Effector CD4-positive, alpha-beta T cell (primary cell): ENCODE data around the gene ADIPOR1.
"Not testable (repeated sequence)": the region's sequence is repeated elsewhere in the genome, so short reads cannot be mapped to it uniquely, and the experiment has no call there.

Experiments used
- DNase-seq: peaks from one replicate; pipeline ENCODE4 v3.0.0-alpha.2; 2020
- total RNA-seq: gene quantifications from one replicate; lab custom pipeline; 2026; lab: John Stamatoyannopoulos, UW

Gene ADIPOR1
- total RNA-seq: 83.3 reads per million, percentile 79 among the genes with 10 or more reads in this experiment

- DNase-seq: peak; percentile 90
Measured at GRCh38 chr1:202957733-202958543, at the start of gene ADIPOR1. ADIPOR1 (minus strand) TSS chr1:202958312; CDS start chr1:202951070, 7,242 bp downstream.

GRCh38 chr1:203006948-203007871 is 49.1 kb upstream of the ADIPOR1 start, which contains the start of gene TMEM183A:
TMEM183A (plus strand) TSS chr1:203007374; CDS start chr1:203007466, 92 bp downstream.
- peak; percentile 95 for DNase-seq

GRCh38 chr1:203005395-203006142 is 47.5 kb upstream of the ADIPOR1 start:
- not testable (repeated sequence) for DNase-seq

GRCh38 chr1:203002951-203003350 is 44.8 kb upstream of the ADIPOR1 start:
- DNase-seq: no peak

GRCh38 chr1:203001986-203002385 is 43.9 kb upstream of the ADIPOR1 start:
- DNase-seq: no peak

- no peak for DNase-seq
Measured at GRCh38 chr1:203000217-203000944, 42.3 kb upstream of the ADIPOR1 start.

- DNase-seq: peak; percentile 68
Measured at GRCh38 chr1:202998836-202999750, 41.0 kb upstream of the ADIPOR1 start.

GRCh38 chr1:202994756-202995155 is 36.6 kb upstream of the ADIPOR1 start:
- no peak for DNase-seq

- no peak for DNase-seq
Measured at GRCh38 chr1:202991112-202991511, 33.0 kb upstream of the ADIPOR1 start.

GRCh38 chr1:202989879-202990278 is 31.8 kb upstream of the ADIPOR1 start:
- DNase-seq: no peak

GRCh38 chr1:202987922-202988583 is 29.9 kb upstream of the ADIPOR1 start:
- no peak for DNase-seq

- no peak for DNase-seq
Measured at GRCh38 chr1:202987255-202987654, 29.1 kb upstream of the ADIPOR1 start.

GRCh38 chr1:202986120-202986519 is 28.0 kb upstream of the ADIPOR1 start:
- DNase-seq: not testable (repeated sequence)

- DNase-seq: no peak
Measured at GRCh38 chr1:202982715-202983430, 24.8 kb upstream of the ADIPOR1 start.

GRCh38 chr1:202981939-202982338 is 23.8 kb upstream of the ADIPOR1 start:
- no peak for DNase-seq

- no peak for DNase-seq
Measured at GRCh38 chr1:202979459-202979858, 21.3 kb upstream of the ADIPOR1 start.

GRCh38 chr1:202976633-202977032 is 18.5 kb upstream of the ADIPOR1 start:
- DNase-seq: no peak

GRCh38 chr1:202974856-202975255 is 16.7 kb upstream of the ADIPOR1 start:
- no peak for DNase-seq

- DNase-seq: no peak
Measured at GRCh38 chr1:202972046-202972445, 13.9 kb upstream of the ADIPOR1 start.
